ENCODE data around the gene CRISP2.

Gene CRISP2

GRCh38 chr6:49646130-49646824, 67.1 kb downstream of the CRISP2 start:
- no peak overlapping the region for H3K4me3 Mint-ChIP-seq
- H3K9me3 Mint-ChIP-seq, result peaks cover 0 to 2% of the 10 kb centered on the region in 2 donors
- ATAC-seq (replicated peaks) (no peak), DNase-seq (no peak)
- no peaks in the 10 kb centered on the region for H3K36me3 Mint-ChIP-seq
- H3K4me1 Mint-ChIP-seq, result no peaks in the 10 kb centered on the region
- H3K27me3 Mint-ChIP-seq, result no peaks in the 10 kb centered on the region
- H3K27ac Mint-ChIP-seq, result no peak overlapping the region

- Mint-ChIP-seq H3K4me3 (no peak overlapping the region), H3K27me3 (no peaks in the 10 kb centered on the region), H3K27ac (no peak overlapping the region), H3K4me1 (no peaks in the 10 kb centered on the region), H3K9me3 (peaks cover 0 to 2% of the 10 kb centered on the region in 2 donors), H3K36me3 (no peaks in the 10 kb centered on the region)
- no peak for ATAC-seq (replicated peaks)
- no peak for DNase-seq
Measured at GRCh38 chr6:49645139-49645538, 68.2 kb downstream of the CRISP2 start.

Data from stimulated activated naive B cell treated with anti-CD40 and anti-IgM and Interleukin-4, amounts not matched to agents 10 μg/mL and 1 μg/mL and 100 μg/mL, for 72 hours (primary cell).